ENCODE measurements around the gene RHOG.
"Not testable (repeated sequence)": the region's sequence is repeated elsewhere in the genome, so short reads cannot be mapped to it uniquely, and the experiment has no call there.

The RHOG gene

DNA sequence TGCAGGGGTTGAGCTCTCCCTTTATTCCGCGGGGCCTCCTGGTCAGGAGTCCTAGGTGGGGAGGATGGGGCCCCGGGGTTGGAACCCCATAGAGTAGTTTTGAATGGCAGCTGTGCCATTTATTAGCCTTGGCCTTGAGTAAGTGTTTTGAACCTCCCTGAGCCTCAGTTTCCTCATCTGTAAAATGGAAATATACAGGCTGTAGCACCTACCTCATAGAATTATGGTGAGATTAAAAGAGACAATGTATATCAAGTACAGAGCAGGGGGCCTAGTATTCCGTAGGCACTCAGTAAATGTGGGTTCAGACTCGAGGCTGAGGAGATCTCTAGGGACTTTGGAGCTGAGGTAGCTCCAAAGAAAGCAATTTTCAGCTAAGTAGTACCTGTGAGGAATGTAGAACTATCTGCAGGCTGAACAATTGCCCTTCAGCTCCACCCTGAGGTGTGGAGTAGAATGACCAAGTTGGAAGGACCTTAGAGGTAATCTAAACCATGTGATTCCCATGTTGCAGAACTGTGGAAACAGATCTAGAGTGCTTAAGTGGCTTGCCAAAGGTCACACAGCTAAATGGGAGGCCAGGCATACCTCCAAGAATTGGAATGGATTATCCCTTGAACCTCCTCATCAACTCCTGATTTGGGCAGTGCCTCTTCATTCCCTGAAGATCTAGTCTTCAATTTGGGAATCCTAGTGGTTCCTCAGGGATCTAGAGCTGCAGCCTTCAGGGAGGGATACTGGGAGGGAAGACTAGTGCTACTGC is 31.7 kb downstream of the RHOG start:
- no peak for DNase-seq (ENCODE audit: low spot score)

DNA sequence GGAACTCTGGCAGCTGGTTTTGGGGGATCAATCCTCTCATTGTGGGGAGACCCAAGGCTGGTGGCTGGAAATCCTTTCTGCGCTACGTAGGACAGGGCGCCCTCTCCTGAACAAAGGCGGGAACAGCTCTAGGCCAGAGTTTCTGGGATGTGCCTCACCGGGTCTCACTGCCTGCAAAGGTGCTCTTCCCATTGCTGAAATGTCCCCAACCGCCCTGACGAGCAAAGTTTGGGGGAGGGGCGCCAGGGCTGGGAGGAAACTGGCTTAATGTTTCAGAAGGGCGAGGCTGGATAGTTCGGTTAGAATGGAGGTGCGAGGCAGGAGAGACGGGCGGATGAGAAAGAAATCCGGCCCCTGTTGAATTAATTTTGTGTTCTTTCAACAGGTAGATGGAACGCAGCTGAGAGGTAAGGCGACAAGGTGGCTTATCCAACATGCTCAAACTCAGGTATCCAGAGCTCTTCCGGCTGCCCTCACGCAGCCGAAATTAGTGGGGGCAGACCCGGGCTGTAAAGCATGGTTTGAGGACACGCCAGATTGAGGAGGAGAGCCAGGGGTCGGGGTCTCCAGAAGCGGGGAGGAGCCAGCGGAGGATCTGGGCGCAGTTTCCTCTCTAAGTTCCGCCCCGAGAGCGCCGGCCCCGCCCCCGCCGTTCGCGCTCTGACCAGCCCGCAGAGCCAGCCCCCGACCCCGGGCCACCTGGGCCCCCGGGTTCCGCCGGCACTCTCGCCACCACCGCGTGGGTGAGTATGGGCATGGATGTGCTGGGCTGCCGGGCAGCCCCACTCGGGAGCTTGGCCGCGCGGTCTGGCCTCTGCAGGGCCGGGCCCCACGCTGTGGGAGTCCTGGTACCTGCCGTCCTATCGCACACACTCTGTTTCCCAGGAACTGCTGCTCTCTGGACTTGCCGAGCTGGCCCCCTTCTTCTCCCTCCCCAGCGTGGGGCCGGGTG is 32.6 kb downstream of the RHOG start, which contains the start of gene PGAP2:
PGAP2 (plus strand) TSS at position 652 of the 952 bp plus-strand sequence. CDS start 2,700 bp downstream, outside the sequence.
- DNase-seq (ENCODE audit: low spot score) = peak; percentile 58

DNA sequence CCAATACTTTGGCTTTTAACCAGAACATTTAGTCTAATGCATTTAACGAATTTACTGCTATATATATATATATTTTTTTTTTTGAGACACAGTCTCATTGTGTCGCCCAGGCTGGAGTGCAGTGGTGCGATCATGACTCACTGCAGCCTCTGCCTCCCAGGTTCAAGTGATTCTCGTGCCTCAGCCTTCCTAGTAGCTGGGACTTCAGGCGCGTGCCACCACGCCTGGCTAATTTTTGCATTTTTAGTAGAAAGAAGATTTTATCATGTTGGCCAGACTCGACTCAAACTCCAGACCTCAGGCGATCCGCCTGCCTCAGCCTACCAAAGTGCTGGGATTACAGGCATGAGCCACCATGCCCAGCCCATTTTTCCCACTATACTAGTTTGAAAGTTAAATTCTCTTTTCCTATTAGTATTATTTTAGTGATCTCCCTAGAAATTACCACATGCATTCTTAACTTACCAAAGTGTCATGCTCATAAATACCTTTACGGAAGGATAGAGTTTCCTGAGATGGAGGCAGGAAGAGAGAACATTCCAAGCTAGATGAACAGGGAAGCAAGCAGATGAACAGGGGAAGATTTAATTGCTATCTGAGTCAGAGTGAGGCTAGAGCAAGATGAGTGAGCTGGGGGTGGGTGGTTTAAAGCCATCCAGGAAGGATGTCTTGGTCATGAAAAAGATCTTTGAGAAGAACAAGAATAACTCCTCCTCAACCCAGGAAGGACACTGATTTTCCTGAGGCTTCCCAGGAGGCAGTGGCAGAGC is 36.8 kb downstream of the RHOG start:
- DNase-seq (ENCODE audit: low spot score) = no peak

DNA sequence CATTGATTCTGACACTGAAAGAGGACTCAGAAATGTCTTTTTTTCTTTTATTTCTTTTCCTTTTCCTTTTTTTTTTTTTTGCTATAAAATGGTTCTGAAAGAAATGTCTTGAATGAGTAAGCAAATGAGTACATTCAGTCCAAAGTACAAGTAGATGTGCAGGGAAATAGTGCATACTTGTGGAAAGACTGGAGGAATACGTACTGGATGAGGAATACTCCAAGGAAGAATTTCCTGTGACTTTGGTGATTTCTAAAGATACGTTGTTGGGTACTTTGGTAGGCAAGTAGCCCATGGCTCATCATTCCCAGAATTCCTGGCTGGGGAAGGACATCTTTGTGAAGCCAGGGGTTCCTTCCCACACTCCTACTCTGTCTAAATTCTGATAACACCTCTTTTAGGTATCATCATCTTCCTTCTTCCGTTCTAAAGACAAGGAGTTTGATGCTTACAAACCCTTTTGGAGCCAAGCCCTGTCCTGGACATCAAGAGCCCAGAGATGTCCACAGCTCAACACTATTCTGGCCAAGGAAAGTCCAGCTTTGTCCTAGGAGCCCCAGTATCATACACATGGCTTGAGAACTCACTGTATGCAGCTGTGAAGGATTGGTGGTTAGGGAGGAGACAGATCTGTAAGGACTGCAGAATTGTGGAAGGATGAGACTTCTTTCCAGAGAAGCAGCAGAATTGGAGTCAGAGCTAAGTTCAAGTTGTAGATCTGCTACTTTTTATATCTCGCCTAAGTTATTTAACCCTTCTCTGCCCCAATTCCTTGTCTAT is 38.6 kb downstream of the RHOG start:
- DNase-seq (ENCODE audit: low spot score) = no peak

DNA sequence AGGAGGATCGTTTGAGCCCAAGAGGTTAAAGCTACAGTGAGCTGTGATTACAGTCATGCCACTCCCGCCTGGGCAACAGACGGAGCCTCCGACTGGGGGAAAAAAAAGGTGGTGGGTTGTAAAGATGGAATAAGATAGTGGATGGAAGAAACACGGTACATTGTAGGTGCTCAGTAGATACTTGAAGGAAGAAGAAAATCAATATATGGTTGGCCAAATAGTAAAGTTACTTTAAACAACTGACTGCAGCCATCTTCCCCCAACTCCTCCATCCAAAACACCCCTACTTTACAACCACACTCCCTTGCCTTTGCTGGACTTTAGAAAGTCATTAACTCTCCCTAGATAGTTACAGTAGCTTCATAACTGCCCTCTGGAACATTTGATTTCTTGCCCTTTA is 40.9 kb downstream of the RHOG start:
- DNase-seq (ENCODE audit: low spot score) = no peak

DNA sequence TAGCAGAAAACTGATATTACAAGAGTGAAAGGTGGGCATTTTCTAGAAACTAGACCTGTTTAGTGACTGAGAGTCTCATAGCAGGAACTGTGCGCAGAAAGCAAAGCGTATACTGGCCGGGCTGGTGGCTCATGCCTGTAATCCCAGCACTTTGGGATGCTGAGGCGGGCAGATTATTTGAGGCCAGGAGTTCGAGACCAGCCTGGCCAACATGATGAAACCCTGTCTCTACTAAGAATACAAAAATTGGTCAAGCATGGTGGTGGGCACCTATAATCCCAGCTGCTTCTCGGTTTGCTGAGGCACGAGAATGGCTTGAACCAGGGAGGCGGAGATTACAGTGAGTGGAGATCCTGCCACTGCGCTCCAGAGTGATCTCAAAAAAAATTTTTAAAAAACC is 41.6 kb downstream of the RHOG start:
- no peak for DNase-seq (ENCODE audit: low spot score)

DNA sequence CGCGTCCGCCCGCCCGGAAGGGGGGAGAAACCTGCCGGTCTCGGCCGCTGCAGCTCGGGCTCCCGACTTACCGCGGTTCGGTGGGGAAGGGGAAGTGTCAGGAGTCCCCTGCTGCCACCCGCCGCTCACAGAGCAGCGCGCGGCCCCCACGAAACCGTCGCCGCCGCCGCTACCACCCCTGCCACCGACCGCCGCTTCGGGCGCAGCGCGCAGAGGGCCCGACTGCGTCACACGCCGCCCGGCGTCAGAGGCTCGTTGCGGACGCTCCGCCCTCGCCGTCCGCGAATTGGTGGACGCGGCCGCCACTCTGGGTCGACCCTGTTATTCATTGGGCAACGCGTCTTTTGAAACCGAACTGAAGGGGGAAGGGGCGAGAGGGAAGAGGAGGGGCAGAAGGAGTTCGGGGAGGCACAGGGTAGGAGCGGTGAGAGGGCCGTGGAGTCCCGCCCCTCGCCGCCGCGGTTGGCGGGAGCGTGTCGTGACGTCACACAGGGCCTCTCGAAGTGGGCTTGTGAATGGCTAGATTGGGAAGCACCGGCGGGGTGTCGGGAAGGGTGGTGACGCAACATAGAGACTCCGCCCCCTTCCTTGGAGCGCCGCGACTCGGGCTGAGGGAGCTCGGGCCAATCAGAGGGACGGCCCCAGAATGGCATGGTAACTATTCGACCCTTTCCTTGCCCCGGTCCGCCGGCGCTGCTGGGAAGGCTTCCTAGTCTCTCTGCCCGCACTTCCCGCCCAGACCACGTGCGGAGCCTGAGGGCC is 43.2 kb downstream of the RHOG start, which contains the start of gene NUP98:
NUP98 (minus strand) TSS at position 226 of the 762 bp plus-strand sequence. CDS start 15,437 bp downstream, outside the sequence.
- DNase-seq (ENCODE audit: low spot score) = peak; percentile 100

DNA sequence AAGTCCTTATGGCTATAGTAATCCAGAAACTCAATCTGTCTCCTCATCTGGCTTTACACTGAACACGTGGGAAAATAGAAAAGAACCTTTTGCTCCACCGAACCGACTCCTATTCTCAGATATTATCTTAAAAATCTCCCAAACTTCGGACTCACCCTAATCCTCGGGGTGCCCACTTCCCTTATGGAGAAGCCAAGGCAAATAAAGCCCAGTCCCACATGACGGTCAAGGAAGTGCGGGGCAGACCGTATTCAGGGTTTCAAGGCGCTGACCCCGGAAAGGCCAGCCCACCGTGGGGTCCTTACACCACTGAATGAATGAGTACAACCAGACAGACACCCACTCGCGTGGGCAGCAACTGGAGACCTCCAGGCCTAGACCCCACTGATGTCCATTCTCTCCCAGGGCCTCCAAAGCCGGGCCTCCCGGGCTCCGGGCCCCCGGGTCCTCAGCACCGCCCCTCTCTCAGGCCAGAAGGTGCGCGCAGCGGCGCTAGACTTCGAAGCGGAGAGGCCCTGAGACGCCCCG is 43.9 kb downstream of the RHOG start:
- DNase-seq (ENCODE audit: low spot score) = peak; percentile 18

DNA sequence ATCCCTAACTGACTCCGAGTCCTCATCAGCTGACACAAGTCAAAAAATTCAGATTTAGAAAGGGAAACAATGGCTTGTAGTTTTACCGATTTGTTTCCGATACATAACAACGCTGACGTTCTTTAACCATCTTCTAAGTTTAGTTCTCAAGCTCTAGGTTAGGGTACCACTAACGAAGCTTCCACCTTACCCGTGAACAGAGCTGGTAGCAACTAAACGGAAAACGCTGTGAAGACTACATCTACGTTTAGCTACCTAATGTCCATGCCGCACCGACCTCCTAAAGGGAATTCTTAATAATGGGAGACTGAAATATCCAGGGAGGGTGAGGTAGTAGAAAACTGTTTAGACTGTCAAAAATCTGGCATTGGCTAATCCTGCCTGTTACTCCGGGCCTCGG is 44.4 kb downstream of the RHOG start:
- DNase-seq (ENCODE audit: low spot score) = no peak

DNA sequence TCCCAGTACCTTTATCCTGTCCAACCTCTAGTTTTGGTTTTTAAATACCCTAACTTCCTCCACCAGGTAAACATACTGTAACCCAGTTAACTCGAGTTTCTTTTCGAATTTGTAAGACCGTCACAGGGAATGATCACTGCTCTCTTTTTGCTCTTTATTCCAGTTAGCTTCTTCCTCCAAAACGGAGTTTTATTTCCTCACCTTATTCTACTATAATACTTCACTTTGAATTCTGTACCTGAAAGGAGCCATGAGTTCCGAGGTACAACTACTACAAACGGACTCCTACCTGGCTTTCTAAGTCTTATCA is 44.8 kb downstream of the RHOG start:
- no peak for DNase-seq (ENCODE audit: low spot score)

DNA sequence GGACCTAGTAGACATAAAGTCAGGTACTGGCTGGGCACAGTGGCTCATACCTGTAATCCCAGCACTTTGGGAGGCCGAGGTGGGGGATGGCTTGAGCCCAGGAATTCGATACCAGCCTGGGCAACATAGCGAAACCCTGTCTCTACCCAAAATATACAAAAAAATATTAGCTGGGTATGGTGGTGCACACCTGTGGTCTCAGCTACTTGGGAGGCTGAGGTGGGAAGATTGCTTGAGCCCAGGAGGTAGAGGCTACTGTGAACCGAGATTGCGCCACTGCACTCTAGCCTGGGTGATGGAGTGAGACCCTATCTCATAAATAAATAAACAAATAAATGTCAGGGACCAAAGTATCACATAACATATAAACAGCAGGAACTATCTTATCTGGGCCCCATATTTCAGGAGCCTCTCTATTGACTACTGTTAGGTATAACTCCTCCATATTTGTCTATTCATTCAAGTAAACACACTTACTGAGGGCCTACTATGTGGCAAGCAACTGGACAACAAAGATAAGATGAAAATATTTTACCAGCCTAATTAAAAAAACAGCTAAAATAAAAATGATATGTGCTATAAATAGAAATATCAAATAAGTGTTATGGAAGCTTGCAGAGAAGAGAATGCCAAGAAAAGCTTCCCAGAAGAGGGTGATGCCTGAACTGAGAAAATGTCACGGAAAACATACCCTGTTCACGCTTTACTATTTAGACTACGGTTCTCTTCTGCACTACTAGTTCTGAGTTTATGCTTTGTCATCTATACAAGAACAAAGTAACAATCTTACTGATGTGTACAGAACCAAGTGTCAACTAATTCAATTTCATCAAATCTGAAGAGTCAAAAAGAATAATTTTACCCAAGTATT is 45.4 kb downstream of the RHOG start:
- no peak for DNase-seq (ENCODE audit: low spot score)

DNA sequence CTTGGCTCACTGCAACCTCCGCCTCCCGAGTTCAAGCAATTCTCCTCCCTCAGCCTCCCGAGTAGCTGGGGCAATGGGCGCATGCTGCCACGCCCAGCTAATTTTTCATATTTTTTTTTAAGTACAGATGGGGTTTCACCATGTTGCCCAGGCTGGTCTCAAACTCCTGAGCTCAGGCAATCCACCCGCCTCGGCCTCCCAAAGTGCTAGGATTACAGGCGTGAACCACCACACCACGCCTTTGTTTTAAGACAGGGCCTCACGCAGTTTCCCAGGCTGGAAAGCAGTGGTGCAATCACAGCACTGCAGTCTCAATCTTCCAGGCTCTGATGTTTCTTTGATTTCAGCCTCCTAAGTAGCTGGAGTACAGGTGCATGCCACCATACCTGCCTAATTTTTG is 46.4 kb downstream of the RHOG start:
- DNase-seq (ENCODE audit: low spot score) = not testable (repeated sequence)

DNA sequence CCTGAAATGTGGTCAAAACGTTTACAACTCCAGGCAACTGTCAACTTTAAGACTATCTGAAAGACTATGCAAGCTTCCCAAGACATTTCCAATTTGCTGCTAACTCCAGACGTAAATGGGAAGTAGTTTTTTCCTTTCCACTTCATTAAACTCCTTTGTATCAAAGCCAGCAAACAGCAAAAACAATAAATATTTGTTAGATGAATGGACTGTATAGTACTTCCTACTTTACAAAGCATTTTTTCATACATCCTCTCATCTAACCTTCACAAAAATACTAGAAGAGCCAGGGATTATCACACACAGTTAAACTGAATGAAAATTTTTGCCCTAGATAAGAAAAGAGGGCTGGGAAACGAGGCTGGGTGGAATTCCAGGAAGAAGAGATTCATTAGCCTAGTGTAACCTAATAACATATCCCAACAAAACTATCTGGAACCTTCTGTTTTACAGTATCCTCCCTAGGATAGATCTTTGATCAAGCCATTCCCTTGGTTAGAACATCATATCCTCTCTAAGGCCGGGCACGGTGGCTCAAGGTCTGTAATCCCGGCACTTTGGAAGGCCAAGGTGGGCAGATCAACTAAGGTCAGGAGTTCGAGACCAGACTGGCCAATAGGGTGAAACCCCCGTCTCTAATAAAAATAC is 53.9 kb downstream of the RHOG start:
- no peak for DNase-seq (ENCODE audit: low spot score)

DNA sequence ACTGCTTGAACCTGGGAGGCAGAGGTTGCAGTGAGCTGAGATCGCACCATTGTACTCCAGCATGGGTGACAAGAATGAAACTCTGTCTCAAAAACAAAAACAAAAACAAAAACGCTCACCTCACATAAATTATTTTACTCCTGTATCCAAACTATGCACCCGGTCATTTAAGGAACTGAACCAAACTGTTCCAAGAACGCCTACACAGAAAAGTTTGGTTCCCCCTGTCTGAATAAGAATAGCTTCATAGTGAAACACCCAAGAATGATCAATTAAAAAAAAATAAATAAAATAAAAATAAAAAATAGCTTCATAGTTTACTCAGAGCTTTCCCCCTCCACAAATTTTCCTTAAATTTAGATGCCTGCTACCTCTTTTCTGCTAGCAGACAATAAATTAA is 57.1 kb downstream of the RHOG start:
- DNase-seq (ENCODE audit: low spot score) = no peak

DNA sequence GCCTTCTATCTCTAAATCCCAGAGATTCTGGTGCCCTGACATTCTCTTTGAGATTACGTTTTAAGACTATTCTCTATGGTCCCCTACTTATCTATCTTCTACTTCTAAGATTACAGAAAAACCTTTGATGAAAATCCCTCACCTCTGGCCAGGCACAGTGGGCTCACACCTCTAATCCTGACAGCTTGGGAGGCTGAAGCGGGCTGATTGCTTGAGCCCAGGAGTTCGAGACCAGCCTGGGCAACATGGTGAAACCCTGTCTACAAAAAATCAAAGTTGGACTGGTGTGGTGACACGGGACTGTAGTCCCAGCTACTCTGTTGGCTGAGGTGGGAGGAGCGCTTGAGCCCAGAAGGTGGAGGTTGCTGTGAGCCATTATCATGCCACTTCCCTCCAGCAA is 57.8 kb downstream of the RHOG start:
- no peak for DNase-seq (ENCODE audit: low spot score)

DNA sequence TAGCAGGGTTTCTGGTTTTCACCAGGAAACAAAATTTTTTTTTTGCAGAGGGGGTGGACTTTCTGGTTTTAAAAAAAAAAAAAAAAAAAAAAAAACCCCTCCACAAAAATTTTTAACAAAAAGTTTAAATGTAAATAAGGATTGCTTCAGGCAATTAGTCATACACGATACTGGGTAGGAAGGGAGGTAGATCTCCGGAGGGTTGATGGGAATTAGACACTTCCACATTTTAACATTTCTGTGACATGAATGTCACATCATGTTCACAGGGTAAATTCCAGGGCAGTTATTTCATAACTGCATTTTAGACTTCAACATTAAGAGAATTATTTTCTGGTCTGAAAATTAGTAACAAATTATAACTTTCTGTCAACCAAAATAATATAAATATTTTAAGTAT is 59.3 kb downstream of the RHOG start:
- DNase-seq (ENCODE audit: low spot score) = no peak
